ENCODE results near the gene BTNL9. TPM values are rescaled to one million over a fixed set of nuclear protein-coding genes. Genes with fewer than 3 reads are reported as not detected.
"Not testable (repeated sequence)": the region's sequence is repeated elsewhere in the genome, so short reads cannot be mapped to it uniquely, and the experiment has no call there.

The BTNL9 gene
- not detected for polyA plus RNA-seq (2013)

DNA sequence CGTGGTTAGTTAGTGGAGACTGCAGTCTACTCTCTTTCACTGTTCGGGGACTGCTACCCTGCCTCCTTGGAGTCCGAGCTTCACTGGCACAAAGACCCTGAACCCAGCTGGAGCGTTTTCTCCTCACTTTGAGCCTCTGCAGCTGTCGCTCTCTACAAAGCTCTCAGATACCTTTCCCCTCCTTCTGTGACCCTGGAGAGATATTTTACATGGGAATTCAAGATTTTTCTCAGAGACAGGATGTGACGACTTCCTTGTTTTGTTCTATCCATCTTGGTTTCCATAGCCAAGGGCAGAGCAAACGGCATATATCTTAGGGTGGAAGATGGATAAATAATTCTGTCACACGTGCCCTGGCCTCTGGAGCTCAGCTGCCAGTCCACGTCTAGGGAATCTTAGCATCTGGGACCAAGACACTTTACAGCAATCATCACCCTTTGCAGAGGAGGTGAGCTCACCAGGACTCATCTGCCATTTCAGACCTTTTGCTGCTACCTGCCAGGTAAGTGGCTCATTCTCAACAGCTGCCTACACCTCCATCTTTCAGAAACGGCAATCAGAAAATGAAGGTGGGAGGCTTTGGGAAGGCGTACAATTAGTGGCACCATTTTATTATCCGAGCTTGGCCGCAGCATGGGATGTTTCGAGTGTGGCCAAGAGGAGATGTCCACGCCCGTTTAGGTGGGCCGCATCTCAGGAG, at the start of gene BTNL9:
Gene BTNL9 (plus strand): TSS at position 336 of the 700 bp plus-strand sequence. CDS start 5,224 bp downstream, outside the sequence.
- ChIA-PET POLR2A (no interaction called here), CTCF (no interaction called here)
- H3K4me1 ChIP-seq (ENCODE audit: control extremely low read depth in 1 of 4, control insufficient read depth in 4 of 4, insufficient read depth in 4 of 4, low read length in 3 of 4), result no peaks in the 10 kb centered on the region
- no peak within 1 kb of the TSS for H3K4me3 ChIP-seq (ENCODE audit: control insufficient read depth in 1 of 7, extremely low read depth in 1 of 7, insufficient read depth in 4 of 7, low read depth in 2 of 7, low read length in 6 of 7)
- 63% methylated on average over 12 of the region's 17 CpGs for WGBS (ENCODE audit: insufficient coverage)
- H3K9me3 ChIP-seq (ENCODE audit: control extremely low read depth in 1 of 5, control insufficient read depth in 4 of 5, insufficient read depth in 2 of 5, low read depth in 1 of 5, low read length in 4 of 5), result no peaks in the 10 kb centered on the region
- peaks cover 5 to 83% (median 14%) of the 10 kb centered on the region in 5 experiments for H3K27me3 ChIP-seq (replicated peaks in 2 of 5; ENCODE audit: control insufficient read depth in 4 of 5, insufficient read depth in 5 of 5, low read length in 4 of 5)
- no peak within 1 kb of the TSS for H3K27ac ChIP-seq (ENCODE audit: insufficient read depth in 1 of 2, low read depth in 1 of 2, low read length in 2 of 2, poor library complexity in 1 of 2, severe bottlenecking in 2 of 2)
- H3K36me3 ChIP-seq (ENCODE audit: control insufficient read depth in 4 of 4, insufficient read depth in 4 of 4, low read length in 3 of 4), result no peaks in the 10 kb centered on the region
- no peak for DNase-seq

DNA sequence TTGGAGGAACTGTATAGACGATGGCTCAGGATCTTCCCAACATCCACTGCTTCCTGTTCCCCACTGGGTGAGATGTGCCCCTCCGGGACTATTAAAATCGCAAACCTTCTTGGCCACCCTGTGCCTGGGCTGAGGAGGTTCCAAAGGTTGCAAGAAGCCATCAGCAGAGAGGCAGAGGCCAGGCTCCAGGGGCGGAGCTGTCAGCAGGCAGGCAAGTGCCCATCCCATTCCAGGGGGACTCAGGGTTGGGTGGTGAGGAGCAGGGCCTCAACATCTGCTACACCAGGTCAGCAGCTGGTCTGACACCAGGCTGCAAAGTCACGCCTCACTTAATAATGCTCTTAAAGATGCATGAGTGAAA, 49.2 kb upstream of the BTNL9 start:
- POLR2A ChIA-PET, result no interaction called here
- WGBS (ENCODE audit: insufficient coverage), result no CpG with 5 or more reads among the region's 5 CpGs
- Histone ChIP-seq H3K36me3 (ENCODE audit: control insufficient read depth in 4 of 4, insufficient read depth in 4 of 4, low read length in 3 of 4) (no peaks in the 10 kb centered on the region), H3K9me3 (ENCODE audit: control extremely low read depth in 1 of 5, control insufficient read depth in 4 of 5, insufficient read depth in 2 of 5, low read depth in 1 of 5, low read length in 4 of 5) (peaks cover 0 to 4% (median 0%) of the 10 kb centered on the region in 5 experiments), H3K4me1 (ENCODE audit: control extremely low read depth in 1 of 4, control insufficient read depth in 4 of 4, insufficient read depth in 4 of 4, low read length in 3 of 4) (no peaks in the 10 kb centered on the region), H3K27me3 (replicated peaks in 2 of 5; ENCODE audit: control insufficient read depth in 4 of 5, insufficient read depth in 5 of 5, low read length in 4 of 5) (peaks cover 0 to 11% (median 0%) of the 10 kb centered on the region in 5 experiments), H3K4me3 (ENCODE audit: control insufficient read depth in 1 of 7, extremely low read depth in 1 of 7, insufficient read depth in 4 of 7, low read depth in 2 of 7, low read length in 6 of 7) (no peak overlapping the region), H3K27ac (ENCODE audit: insufficient read depth in 1 of 2, low read depth in 1 of 2, low read length in 2 of 2, poor library complexity in 1 of 2, severe bottlenecking in 2 of 2) (no peak overlapping the region)
- CTCF ChIA-PET, result no interaction called here
- DNase-seq, result no peak

DNA sequence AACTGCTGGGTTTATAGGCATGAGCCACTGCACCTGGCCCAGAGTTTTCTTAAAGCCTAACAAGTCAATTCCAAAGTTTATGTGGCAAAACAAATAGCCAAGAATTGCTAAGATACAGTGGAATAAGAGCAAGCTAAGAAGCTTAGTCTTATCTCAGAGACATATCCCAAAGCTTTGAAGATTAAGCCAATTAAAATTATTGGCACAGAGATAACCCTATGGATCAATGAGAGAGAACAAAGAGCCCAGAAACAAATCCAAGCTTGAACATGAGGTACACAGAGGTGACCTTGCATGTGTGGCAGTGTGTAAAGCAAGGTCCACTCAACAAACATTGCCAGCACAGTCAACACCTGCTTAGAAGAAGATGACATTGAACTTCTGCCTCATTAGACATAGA, 38.1 kb upstream of the BTNL9 start:
- Histone ChIP-seq H3K9me3 (ENCODE audit: control extremely low read depth in 1 of 5, control insufficient read depth in 4 of 5, insufficient read depth in 2 of 5, low read depth in 1 of 5, low read length in 4 of 5) (no peaks in the 10 kb centered on the region), H3K36me3 (ENCODE audit: control insufficient read depth in 4 of 4, insufficient read depth in 4 of 4, low read length in 3 of 4) (no peaks in the 10 kb centered on the region), H3K27me3 (replicated peaks in 2 of 5; ENCODE audit: control insufficient read depth in 4 of 5, insufficient read depth in 5 of 5, low read length in 4 of 5) (peaks cover 0 to 11% (median 0%) of the 10 kb centered on the region in 5 experiments), H3K4me3 (ENCODE audit: control insufficient read depth in 1 of 7, extremely low read depth in 1 of 7, insufficient read depth in 4 of 7, low read depth in 2 of 7, low read length in 6 of 7) (no peak overlapping the region), H3K27ac (ENCODE audit: insufficient read depth in 1 of 2, low read depth in 1 of 2, low read length in 2 of 2, poor library complexity in 1 of 2, severe bottlenecking in 2 of 2) (no peak overlapping the region), H3K4me1 (ENCODE audit: control extremely low read depth in 1 of 4, control insufficient read depth in 4 of 4, insufficient read depth in 4 of 4, low read length in 3 of 4) (no peaks in the 10 kb centered on the region)
- ChIA-PET POLR2A (no interaction called here), CTCF (no interaction called here)
- DNase-seq, result no peak

DNA sequence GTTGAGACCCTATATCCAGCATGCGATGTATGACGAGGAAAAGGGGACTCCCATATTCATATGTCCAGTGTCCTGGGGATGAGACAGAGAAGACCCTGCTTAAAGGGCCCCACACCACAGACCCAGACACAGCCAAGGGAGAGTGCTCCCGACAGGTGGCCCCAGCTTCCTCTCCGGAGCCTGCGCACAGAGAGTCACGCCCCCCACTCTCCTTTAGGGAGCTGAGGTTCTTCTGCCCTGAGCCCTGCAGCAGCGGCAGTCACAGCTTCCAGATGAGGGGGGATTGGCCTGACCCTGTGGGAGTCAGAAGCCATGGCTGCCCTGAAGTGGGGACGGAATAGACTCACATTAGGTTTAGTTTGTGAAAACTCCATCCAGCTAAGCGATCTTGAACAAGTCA, 34.3 kb upstream of the BTNL9 start:
- no peak for DNase-seq
- no peaks in the 10 kb centered on the region for H3K36me3 ChIP-seq (ENCODE audit: control insufficient read depth in 4 of 4, insufficient read depth in 4 of 4, low read length in 3 of 4)
- H3K27ac ChIP-seq (ENCODE audit: insufficient read depth in 1 of 2, low read depth in 1 of 2, low read length in 2 of 2, poor library complexity in 1 of 2, severe bottlenecking in 2 of 2), result no peak overlapping the region
- WGBS (ENCODE audit: insufficient coverage), result 88% methylated on average over 7 of the region's 9 CpGs
- CTCF ChIA-PET, result no interaction called here
- H3K4me1 ChIP-seq (ENCODE audit: control extremely low read depth in 1 of 4, control insufficient read depth in 4 of 4, insufficient read depth in 4 of 4, low read length in 3 of 4), result no peaks in the 10 kb centered on the region
- POLR2A ChIA-PET, result no interaction called here
- peaks cover 0 to 11% (median 3%) of the 10 kb centered on the region in 5 experiments for H3K27me3 ChIP-seq (replicated peaks in 2 of 5; ENCODE audit: control insufficient read depth in 4 of 5, insufficient read depth in 5 of 5, low read length in 4 of 5)
- H3K4me3 ChIP-seq (ENCODE audit: control insufficient read depth in 1 of 7, extremely low read depth in 1 of 7, insufficient read depth in 4 of 7, low read depth in 2 of 7, low read length in 6 of 7), result no peak overlapping the region
- H3K9me3 ChIP-seq (ENCODE audit: control extremely low read depth in 1 of 5, control insufficient read depth in 4 of 5, insufficient read depth in 2 of 5, low read depth in 1 of 5, low read length in 4 of 5), result no peaks in the 10 kb centered on the region

DNA sequence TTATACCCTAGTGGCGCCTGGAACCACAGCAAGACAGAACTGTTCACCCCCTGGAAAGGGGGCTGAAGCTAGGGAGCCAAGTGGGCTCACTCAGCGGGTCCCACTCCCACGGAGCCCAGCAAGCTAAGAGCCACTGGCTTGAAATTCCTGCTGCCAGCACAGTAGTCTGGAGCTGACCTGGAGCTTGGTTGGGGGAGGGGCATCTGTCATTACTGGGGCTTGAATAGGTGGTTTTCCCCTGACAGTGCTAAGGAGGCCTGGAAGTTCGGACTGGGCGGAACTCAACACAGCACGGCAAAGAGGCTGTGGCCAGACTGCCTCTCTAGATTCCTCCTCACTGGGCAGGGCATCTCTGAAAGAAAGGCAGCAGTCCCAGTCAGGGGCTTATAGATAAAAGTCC, 31.9 kb upstream of the BTNL9 start:
- ChIA-PET POLR2A (no interaction called here), CTCF (no interaction called here)
- Histone ChIP-seq H3K27ac (ENCODE audit: insufficient read depth in 1 of 2, low read depth in 1 of 2, low read length in 2 of 2, poor library complexity in 1 of 2, severe bottlenecking in 2 of 2) (no peak overlapping the region), H3K36me3 (ENCODE audit: control insufficient read depth in 4 of 4, insufficient read depth in 4 of 4, low read length in 3 of 4) (no peaks in the 10 kb centered on the region), H3K27me3 (replicated peaks in 2 of 5; ENCODE audit: control insufficient read depth in 4 of 5, insufficient read depth in 5 of 5, low read length in 4 of 5) (peaks cover 0 to 11% (median 3%) of the 10 kb centered on the region in 5 experiments), H3K4me3 (ENCODE audit: control insufficient read depth in 1 of 7, extremely low read depth in 1 of 7, insufficient read depth in 4 of 7, low read depth in 2 of 7, low read length in 6 of 7) (no peak overlapping the region), H3K9me3 (ENCODE audit: control extremely low read depth in 1 of 5, control insufficient read depth in 4 of 5, insufficient read depth in 2 of 5, low read depth in 1 of 5, low read length in 4 of 5) (no peaks in the 10 kb centered on the region), H3K4me1 (ENCODE audit: control extremely low read depth in 1 of 4, control insufficient read depth in 4 of 4, insufficient read depth in 4 of 4, low read length in 3 of 4) (no peaks in the 10 kb centered on the region)
- no peak for DNase-seq
- 89% methylated on average over 6 of the region's 6 CpGs for WGBS (ENCODE audit: insufficient coverage)

DNA sequence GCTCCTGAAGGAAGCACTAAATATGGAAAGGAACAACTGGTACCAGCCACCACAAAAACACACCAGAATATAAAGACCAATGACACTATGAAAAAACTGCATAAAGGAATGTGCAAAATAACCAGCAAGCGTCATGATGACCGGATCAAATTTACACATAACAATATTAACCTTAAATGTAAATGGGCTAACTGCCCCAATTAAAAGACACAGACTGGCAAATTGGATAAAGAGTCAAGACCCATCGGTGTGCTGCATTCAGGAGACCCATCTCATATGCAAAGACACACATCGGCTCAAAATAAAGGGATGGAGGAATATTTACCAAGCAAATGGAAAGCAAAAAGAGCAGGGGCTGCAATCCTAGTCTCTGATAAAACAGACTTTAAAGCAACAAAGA, 30.0 kb upstream of the BTNL9 start:
- H3K27me3 ChIP-seq (replicated peaks in 2 of 5; ENCODE audit: control insufficient read depth in 4 of 5, insufficient read depth in 5 of 5, low read length in 4 of 5); H3K9me3 ChIP-seq (ENCODE audit: control extremely low read depth in 1 of 5, control insufficient read depth in 4 of 5, insufficient read depth in 2 of 5, low read depth in 1 of 5, low read length in 4 of 5); H3K27ac ChIP-seq (ENCODE audit: insufficient read depth in 1 of 2, low read depth in 1 of 2, low read length in 2 of 2, poor library complexity in 1 of 2, severe bottlenecking in 2 of 2); H3K4me3 ChIP-seq (ENCODE audit: control insufficient read depth in 1 of 7, extremely low read depth in 1 of 7, insufficient read depth in 4 of 7, low read depth in 2 of 7, low read length in 6 of 7); DNase-seq; H3K36me3 ChIP-seq (ENCODE audit: control insufficient read depth in 4 of 4, insufficient read depth in 4 of 4, low read length in 3 of 4); H3K4me1 ChIP-seq (ENCODE audit: control extremely low read depth in 1 of 4, control insufficient read depth in 4 of 4, insufficient read depth in 4 of 4, low read length in 3 of 4); POLR2A ChIA-PET; CTCF ChIA-PET: not testable (repeated sequence)
- WGBS (ENCODE audit: insufficient coverage), result 93% methylated on average over 3 of the region's 4 CpGs

DNA sequence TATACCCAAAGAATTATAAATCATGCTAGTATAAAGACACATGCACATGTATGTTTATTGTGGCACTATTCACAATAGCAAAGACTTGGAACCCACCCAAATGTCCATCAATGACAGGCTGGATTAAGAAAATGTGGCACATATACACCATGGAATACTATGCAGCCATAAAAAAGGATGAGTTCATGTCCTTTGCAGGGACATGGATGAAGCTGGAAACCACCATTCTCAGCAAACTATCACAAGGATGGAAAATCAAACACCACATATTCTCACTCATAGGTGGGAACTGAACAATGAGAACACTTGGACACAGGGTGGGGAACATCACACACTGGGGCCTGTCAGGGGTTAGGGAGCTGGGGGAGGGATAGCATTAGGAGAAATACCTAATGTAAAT, 25.4 kb upstream of the BTNL9 start:
- H3K9me3 ChIP-seq (ENCODE audit: control extremely low read depth in 1 of 5, control insufficient read depth in 4 of 5, insufficient read depth in 2 of 5, low read depth in 1 of 5, low read length in 4 of 5); DNase-seq; H3K27ac ChIP-seq (ENCODE audit: insufficient read depth in 1 of 2, low read depth in 1 of 2, low read length in 2 of 2, poor library complexity in 1 of 2, severe bottlenecking in 2 of 2); CTCF ChIA-PET; H3K27me3 ChIP-seq (replicated peaks in 2 of 5; ENCODE audit: control insufficient read depth in 4 of 5, insufficient read depth in 5 of 5, low read length in 4 of 5); H3K4me3 ChIP-seq (ENCODE audit: control insufficient read depth in 1 of 7, extremely low read depth in 1 of 7, insufficient read depth in 4 of 7, low read depth in 2 of 7, low read length in 6 of 7); POLR2A ChIA-PET; H3K4me1 ChIP-seq (ENCODE audit: control extremely low read depth in 1 of 4, control insufficient read depth in 4 of 4, insufficient read depth in 4 of 4, low read length in 3 of 4); H3K36me3 ChIP-seq (ENCODE audit: control insufficient read depth in 4 of 4, insufficient read depth in 4 of 4, low read length in 3 of 4): not testable (repeated sequence)

All from common myeloid progenitor, CD34-positive (primary cell).